Measurements from ENCODE around the gene NFKB2.

Gene NFKB2

GRCh38 chr10:102433619-102434046 lies 38.1 kb downstream of the NFKB2 start:
- TF ChIP-seq TAF1 (IDR thresholded peaks at IDR 0.05; ENCODE audit: borderline replicate concordance, insufficient read depth, low read length) (no peak), REST (IDR thresholded peaks at IDR 0.05; ENCODE audit: insufficient read depth in 1 of 2, low read depth in 2 of 2, low read length in 2 of 2) (no peak), FOXP2 (optimal IDR thresholded peaks at IDR 0.05; ENCODE audit: borderline replicate concordance, extremely low read depth, extremely low read length, insufficient read depth) (no peak), POLR2AphosphoS5 (IDR thresholded peaks at IDR 0.05; ENCODE audit: low read depth, low read length) (no peak), SIN3A (IDR thresholded peaks at IDR 0.05; ENCODE audit: borderline replicate concordance, insufficient read depth, low read length) (no peak)

DNA sequence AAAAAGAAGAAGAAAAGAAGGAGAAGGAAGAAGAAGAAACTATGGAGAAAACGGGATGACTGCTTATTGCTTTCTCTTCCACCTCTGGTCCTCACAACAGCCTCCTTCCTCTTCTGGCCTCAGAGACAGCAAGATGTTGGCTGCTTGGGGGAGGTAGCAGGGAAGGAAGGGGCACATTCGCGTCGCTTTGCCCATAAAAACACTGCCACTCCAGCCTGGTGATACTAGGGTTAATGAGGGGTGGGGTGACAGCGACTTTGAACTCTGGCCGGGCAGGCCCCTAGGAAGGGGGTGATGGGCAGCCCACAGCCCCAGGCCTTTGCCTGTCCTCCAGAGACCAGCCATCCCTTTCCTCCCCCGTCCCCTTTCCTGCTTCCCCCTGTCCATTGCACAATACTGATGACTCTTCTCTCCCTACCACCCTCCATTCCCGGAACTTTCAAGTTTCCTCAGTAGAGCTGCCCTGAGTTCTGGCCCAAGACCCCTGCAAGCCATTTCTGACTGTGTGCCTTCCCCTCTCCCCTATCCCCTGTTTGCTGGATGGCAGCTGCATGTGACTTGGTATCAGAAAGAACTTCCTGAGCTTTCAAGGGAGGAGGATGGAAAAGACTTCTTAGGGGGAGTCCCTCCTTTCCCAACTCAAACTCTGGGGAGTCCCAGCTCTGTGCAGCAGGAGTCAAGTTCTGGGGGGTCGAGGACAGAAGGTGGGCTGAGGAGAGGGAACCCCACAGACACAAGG lies 39.1 kb downstream of the NFKB2 start:
- TF ChIP-seq REST (IDR thresholded peaks at IDR 0.05; ENCODE audit: insufficient read depth in 1 of 2, low read depth in 2 of 2, low read length in 2 of 2) (no peak), POLR2AphosphoS5 (IDR thresholded peaks at IDR 0.05; ENCODE audit: low read depth, low read length) (no peak), SIN3A (IDR thresholded peaks at IDR 0.05; ENCODE audit: borderline replicate concordance, insufficient read depth, low read length) (no peak), TAF1 (IDR thresholded peaks at IDR 0.05; ENCODE audit: borderline replicate concordance, insufficient read depth, low read length) (no peak)

DNA sequence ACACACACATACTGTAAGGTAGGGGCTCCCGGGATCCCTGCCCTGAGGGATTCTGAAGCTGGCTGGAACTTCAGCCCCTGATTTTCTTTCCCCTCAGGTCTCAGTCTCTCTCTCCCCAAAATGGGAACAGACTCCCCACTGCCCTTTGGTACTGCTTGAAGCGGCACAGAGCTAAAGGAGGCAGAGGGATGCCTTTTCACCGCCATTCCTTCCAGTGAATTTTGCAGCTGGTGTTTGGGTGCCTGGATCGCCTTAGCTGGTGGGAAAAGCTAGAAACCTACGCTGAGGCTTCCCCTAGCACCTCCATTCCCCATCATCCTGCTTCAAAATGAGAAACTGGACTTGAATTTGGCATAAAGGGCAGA lies 39.6 kb downstream of the NFKB2 start:
- TF ChIP-seq FOXP2 (optimal IDR thresholded peaks at IDR 0.05; ENCODE audit: borderline replicate concordance, extremely low read depth, extremely low read length, insufficient read depth) = no peak
- TF ChIP-seq REST (IDR thresholded peaks at IDR 0.05; ENCODE audit: insufficient read depth in 1 of 2, low read depth in 2 of 2, low read length in 2 of 2) = no peak
- no peak for TF ChIP-seq SIN3A (IDR thresholded peaks at IDR 0.05; ENCODE audit: borderline replicate concordance, insufficient read depth, low read length)
- no peak for TF ChIP-seq POLR2AphosphoS5 (IDR thresholded peaks at IDR 0.05; ENCODE audit: low read depth, low read length)
- TF ChIP-seq TAF1 (IDR thresholded peaks at IDR 0.05; ENCODE audit: borderline replicate concordance, insufficient read depth, low read length) = no peak

DNA sequence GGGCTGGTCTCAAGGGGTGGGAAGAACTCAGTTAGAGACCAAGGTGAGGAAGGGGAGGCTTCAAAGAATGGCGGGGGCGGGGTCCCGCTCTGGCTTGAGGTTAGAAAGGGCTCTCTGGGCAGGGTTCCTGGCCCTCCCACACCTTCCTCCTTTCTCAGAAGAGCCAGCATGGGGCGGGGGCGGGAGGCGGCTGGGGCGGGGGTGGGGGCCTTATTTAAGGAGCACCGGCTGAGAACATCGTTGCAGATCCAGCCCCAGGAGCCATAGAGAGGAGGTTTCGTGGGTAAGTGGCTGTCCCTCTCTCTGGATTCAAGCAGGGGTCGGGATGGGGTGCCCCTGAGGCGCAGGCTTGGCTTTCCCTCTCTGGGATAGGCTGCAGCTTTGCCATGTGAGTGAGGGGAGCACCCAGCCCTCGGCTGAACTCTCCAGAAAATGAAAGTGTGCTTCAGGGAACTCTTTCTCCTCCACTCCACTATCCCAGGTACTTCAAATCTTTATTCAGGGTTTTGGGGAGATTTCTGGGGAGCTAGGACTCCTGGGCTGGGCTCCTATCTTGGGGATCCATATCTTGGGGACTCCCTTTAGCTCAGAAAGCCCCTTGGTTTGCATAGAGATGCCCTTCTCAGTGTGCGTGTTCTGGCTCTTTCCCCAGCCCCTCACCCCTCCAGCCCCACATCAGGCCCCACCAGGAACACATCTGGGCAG lies 40.2 kb downstream of the NFKB2 start:
- TF ChIP-seq TAF1 (IDR thresholded peaks at IDR 0.05; ENCODE audit: borderline replicate concordance, insufficient read depth, low read length) = no peak
- no peak for TF ChIP-seq SIN3A (IDR thresholded peaks at IDR 0.05; ENCODE audit: borderline replicate concordance, insufficient read depth, low read length)
- TF ChIP-seq POLR2AphosphoS5 (IDR thresholded peaks at IDR 0.05; ENCODE audit: low read depth, low read length) = no peak
- TF ChIP-seq REST (IDR thresholded peaks at IDR 0.05; ENCODE audit: insufficient read depth in 1 of 2, low read depth in 2 of 2, low read length in 2 of 2) = no peak
- TF ChIP-seq FOXP2 (optimal IDR thresholded peaks at IDR 0.05; ENCODE audit: borderline replicate concordance, extremely low read depth, extremely low read length, insufficient read depth) = no peak
